Lower lobe of right lung (tissue), 2 donors: ENCODE data around the gene MYPN. TPM values are rescaled to one million over a fixed set of nuclear protein-coding genes. Genes with fewer than 3 reads are reported as not detected.

Experiments
- ATAC-seq, 2 donors: fragments of 200-7000 bp; cut with Tn5 transposase; one replicate each; pipeline ENCODE4 v1.9.1; 2020 to 2022; ENCODE audit warnings: mild to moderate bottlenecking in 2 of 2, moderate library complexity in 2 of 2
- DNase-seq: peaks from one replicate; pipeline ENCODE4 v3.0.0-alpha.2; 2020
- H3K27ac ChIP-seq: fragments of 200-600 bp; one replicate; pipeline ENCODE4 v1.8.0; 2022
- H3K27me3 ChIP-seq: fragments of 200-600 bp; one replicate; pipeline ENCODE4 v1.8.0; 2022; ENCODE audit warnings: low read depth
- H3K36me3 ChIP-seq: fragments of 200-600 bp; one replicate; pipeline ENCODE4 v1.8.0; 2022; ENCODE audit warnings: mild to moderate bottlenecking
- H3K4me1 ChIP-seq: fragments of 200-600 bp; one replicate; pipeline ENCODE4 v1.8.0; 2022
- H3K4me3 ChIP-seq: fragments of 200-600 bp; one replicate; pipeline ENCODE4 v1.8.0; 2022; ENCODE audit warnings: mild to moderate bottlenecking
- H3K9me3 ChIP-seq: fragments of 200-600 bp; one replicate; pipeline ENCODE4 v1.8.0; 2022
- intact Hi-C: fragments of 100-400 bp; cut with DNase I; formaldehyde crosslinking; loops from one replicate; pipeline ENCODE4 v1.11.0; 2022
- total RNA-seq: library from RNA; stranded (reverse); fragmentation: NEBNext Ultra II Directional; extraction: Animal tissue kit (Norgen Biotek cat#: 25700); gene quantifications from one replicate; pipeline ENCODE4 v1.2.1, GENCODE V29; 2021
- TF ChIP-seq, protein P1 (sequence below): fragments of 200-600 bp; IDR thresholded peaks from one replicate; pipeline ENCODE4 v1.8.0; 2022; ENCODE audit warnings: antibody characterized with exemption, mild to moderate bottlenecking
- donor health status: DM: no; HTN: yes; CAD: no; lungs with severe emphysema.

MYPN gene
- total RNA-seq, 1 donor from 2014 or later = not detected

DNA sequence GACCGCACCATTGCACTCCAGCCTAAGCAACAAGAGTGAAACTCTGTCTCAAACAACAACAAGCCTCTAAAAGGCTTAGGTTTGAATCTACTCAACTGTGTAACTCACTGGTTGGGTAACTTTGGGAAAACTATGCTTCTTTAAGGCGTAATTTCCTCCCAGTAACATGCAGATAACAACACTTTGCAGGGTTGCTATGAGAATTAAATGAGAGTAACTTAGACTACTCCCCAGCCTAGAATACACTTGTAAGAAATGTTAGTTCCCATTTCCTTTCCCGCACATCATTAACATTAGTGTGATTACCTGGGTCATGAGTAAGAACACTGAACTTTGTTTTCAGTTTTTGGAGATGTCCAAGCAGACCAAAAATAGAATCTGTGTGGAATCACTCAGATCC lies 5.4 kb upstream of the MYPN start:
- Histone ChIP-seq H3K9me3 (no peaks in the 10 kb centered on the region), H3K27me3 (no peaks in the 10 kb centered on the region), H3K27ac (no peak overlapping the region), H3K4me1 (no peaks in the 10 kb centered on the region), H3K4me3 (no peak overlapping the region), H3K36me3 (no peaks in the 10 kb centered on the region)
- DNase-seq (no peak), ATAC-seq (no peak)
- intact Hi-C loops = no loop called here
- TF ChIP-seq, protein P1, sequence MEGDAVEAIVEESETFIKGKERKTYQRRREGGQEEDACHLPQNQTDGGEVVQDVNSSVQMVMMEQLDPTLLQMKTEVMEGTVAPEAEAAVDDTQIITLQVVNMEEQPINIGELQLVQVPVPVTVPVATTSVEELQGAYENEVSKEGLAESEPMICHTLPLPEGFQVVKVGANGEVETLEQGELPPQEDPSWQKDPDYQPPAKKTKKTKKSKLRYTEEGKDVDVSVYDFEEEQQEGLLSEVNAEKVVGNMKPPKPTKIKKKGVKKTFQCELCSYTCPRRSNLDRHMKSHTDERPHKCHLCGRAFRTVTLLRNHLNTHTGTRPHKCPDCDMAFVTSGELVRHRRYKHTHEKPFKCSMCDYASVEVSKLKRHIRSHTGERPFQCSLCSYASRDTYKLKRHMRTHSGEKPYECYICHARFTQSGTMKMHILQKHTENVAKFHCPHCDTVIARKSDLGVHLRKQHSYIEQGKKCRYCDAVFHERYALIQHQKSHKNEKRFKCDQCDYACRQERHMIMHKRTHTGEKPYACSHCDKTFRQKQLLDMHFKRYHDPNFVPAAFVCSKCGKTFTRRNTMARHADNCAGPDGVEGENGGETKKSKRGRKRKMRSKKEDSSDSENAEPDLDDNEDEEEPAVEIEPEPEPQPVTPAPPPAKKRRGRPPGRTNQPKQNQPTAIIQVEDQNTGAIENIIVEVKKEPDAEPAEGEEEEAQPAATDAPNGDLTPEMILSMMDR = no peak

DNA sequence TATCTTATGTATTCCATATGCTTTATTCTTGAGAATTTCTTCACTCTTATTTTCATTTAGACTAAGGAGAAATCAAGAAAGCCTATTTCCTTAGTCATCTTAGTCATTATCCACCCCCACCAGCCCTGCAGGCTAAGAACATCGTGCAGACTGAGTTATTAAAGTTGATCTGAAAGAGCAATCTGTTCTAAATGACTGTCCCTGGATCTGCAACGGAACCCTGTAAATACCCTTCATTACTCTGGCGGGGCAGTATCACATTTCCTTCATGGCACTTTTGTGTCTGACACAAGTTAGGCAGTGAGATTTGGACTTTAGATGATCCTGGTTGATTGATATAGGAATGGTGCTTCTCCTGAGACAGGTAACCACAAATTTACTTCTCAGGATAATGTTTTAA lies 3.5 kb upstream of the MYPN start:
- DNase-seq (no peak), ATAC-seq (no peak)
- H3K4me3 ChIP-seq = no peak overlapping the region
- no peak overlapping the region for H3K27ac ChIP-seq
- TF ChIP-seq, protein P1 = no peak
- no peaks in the 10 kb centered on the region for H3K9me3 ChIP-seq
- intact Hi-C loops = no loop called here
- no peaks in the 10 kb centered on the region for H3K36me3 ChIP-seq
- no peaks in the 10 kb centered on the region for H3K4me1 ChIP-seq
- H3K27me3 ChIP-seq = no peaks in the 10 kb centered on the region

DNA sequence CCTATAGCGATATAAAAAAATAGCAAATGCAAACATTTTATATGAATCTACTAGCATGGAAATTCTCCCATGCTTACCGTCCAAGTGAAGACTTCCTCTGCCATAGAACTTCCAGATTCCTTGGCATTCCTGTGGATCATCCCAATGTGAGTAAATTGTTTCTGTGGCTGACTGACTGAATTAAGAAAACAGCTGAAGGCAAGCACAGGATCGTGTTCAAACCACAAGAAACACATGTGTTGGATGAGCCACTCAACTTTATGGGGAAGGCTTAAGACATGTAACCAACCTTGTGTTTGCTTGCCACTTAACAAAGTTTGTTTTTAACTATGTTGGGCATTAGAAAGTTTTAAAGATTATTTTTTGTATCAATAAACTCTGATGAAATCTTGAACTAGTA lies 2.6 kb upstream of the MYPN start:
- no peak for ATAC-seq

DNA sequence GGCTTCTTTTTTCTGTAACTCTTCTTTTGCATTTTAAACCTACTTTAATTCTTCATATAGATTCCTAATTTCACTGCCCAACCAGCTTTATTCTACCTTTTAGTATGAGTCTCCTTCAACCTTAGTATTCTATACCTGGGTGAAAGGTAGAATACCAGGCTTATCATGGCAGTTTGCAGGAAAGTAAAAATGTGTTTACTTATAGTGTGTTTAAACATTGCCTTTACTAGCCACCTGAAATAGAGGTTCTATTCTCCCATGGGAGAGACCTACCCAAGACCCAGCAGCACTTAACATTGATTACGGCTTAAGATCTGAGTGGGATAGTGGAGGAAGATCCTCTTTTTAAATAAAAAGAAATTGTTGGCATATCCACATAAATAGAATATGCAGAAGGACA lies 1.6 kb upstream of the MYPN start:
- no peaks in the 10 kb centered on the region for H3K36me3 ChIP-seq
- intact Hi-C loops = no loop called here
- no peaks in the 10 kb centered on the region for H3K9me3 ChIP-seq
- H3K27me3 ChIP-seq = no peaks in the 10 kb centered on the region
- no peaks in the 10 kb centered on the region for H3K4me1 ChIP-seq
- TF ChIP-seq, protein P1 = no peak
- ATAC-seq (no peak), DNase-seq (no peak)
- no peak overlapping the region for H3K4me3 ChIP-seq
- no peak overlapping the region for H3K27ac ChIP-seq

More for the DNA sequence above, 2.6 kb upstream of the MYPN start:
- TF ChIP-seq, protein P1 = no peak
- no peak overlapping the region for H3K27ac ChIP-seq
- intact Hi-C loops = no loop called here
- H3K4me1 ChIP-seq = no peaks in the 10 kb centered on the region
- no peaks in the 10 kb centered on the region for H3K9me3 ChIP-seq
- H3K4me3 ChIP-seq = no peak overlapping the region
- DNase-seq = no peak
- H3K27me3 ChIP-seq = no peaks in the 10 kb centered on the region
- H3K36me3 ChIP-seq = no peaks in the 10 kb centered on the region

DNA sequence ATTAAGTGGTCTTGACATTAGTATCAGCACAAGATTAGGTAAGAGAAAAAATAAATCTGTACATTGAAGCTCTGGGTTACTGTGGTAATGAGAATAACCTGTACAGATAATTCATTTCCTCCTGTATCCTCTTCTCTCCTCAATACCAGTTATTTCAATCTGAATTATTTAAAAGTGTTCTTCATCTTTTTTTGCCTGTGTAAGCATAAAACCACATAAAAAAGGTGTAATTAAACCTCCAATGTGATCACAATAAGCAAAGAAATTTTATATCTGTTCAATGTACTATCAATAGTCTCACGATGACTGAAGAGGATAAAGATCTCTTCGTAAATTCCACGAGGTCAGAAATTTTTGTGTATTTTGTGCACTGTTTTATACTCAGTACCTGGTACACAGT lies 1.2 kb upstream of the MYPN start:
- Histone ChIP-seq H3K4me1 (no peaks in the 10 kb centered on the region), H3K4me3 (no peak overlapping the region), H3K9me3 (no peaks in the 10 kb centered on the region), H3K27ac (no peak overlapping the region), H3K27me3 (no peaks in the 10 kb centered on the region), H3K36me3 (no peaks in the 10 kb centered on the region)
- intact Hi-C loops = no loop called here
- no peak for DNase-seq
- TF ChIP-seq, protein P1 = no peak
- no peak for ATAC-seq

DNA sequence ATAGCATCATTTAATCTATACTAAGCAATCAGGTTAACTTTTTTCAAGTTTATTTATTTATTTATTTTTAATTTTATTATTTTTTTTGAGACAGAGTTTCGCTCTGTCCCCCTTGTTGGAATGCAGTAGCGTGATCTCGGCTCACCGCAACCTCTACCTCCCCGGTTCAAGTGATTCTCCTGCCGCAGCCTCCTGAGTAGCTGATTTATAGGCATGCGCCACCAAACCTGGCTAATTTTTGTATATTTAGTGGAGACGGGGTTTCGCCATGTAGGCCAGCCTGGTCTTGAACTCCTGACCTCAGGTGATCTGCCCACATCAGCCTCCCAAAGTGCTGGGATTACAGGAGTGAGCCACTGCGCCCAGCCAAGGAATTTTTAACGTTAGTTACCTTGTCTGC lies 635 bp upstream of the MYPN start:
- DNase-seq (no peak), ATAC-seq (no peak)
- TF ChIP-seq, protein P1 = no peak
- Histone ChIP-seq H3K27ac (no peak overlapping the region), H3K4me3 (no peak overlapping the region), H3K9me3 (no peaks in the 10 kb centered on the region), H3K36me3 (no peaks in the 10 kb centered on the region), H3K27me3 (no peaks in the 10 kb centered on the region), H3K4me1 (no peaks in the 10 kb centered on the region)
- intact Hi-C loops = no loop called here
